Measurements from ENCODE around the gene CD300A. TPM values are rescaled to one million over a fixed set of nuclear protein-coding genes. Genes with fewer than 3 reads are reported as not detected.

The CD300A gene
- total and polyA plus RNA-seq, 12 donors: 1.6 to 26.6 (median 12.8) TPM

- Histone ChIP-seq H3K36me3 (replicated peaks in 1 of 2) (no peaks in the 10 kb centered on the region), H3K27ac (no peak overlapping the region), H3K27me3 (no peaks in the 10 kb centered on the region), H3K9me3 (replicated peaks in 1 of 3) (no peaks in the 10 kb centered on the region), H3K4me1 (replicated peaks in 1 of 2) (peaks cover 12 to 24% of the 10 kb centered on the region in 2 donors), H3K4me3 (no peak overlapping the region)
- no peak for DNase-seq
- intact Hi-C loops (cut with DNase I): loop anchor here (2.0 kb wide), 2 partner anchors 77 to 79 kb away; no protein-coding TSS in a partner anchor
- 27 to 41% (median 37%) methylated on average over 6 of the region's 6 CpGs for WGBS, 4 donors
- TF ChIP-seq POLR2A (IDR thresholded peaks at IDR 0.05): no peak
- peak in 2 of 6 experiments; percentile 5 to 13 for TF ChIP-seq CTCF (IDR thresholded peaks at IDR 0.05)
These were observed 8.6 kb upstream of the CD300A start for GRCh38 chr17:74457820-74458166.

GRCh38 chr17:74458835-74459234 is 7.6 kb upstream of the CD300A start:
- 62 to 92% (median 79%) methylated on average over 3 of the region's 3 CpGs for WGBS, 4 donors
- intact Hi-C loops (cut with DNase I): no loop called here
- no peak overlapping the region for H3K27ac ChIP-seq
- TF ChIP-seq POLR2A (IDR thresholded peaks at IDR 0.05): no peak
- no peak overlapping the region for H3K4me3 ChIP-seq
- no peak for DNase-seq
- no peaks in the 10 kb centered on the region for H3K27me3 ChIP-seq
- no peaks in the 10 kb centered on the region for H3K36me3 ChIP-seq (replicated peaks in 1 of 2)
- peaks cover 5 to 13% of the 10 kb centered on the region in 2 donors for H3K4me1 ChIP-seq (replicated peaks in 1 of 2)
- H3K9me3 ChIP-seq (replicated peaks in 1 of 3): no peaks in the 10 kb centered on the region

GRCh38 chr17:74459622-74460021 is 6.8 kb upstream of the CD300A start:
- peaks cover 2 to 8% of the 10 kb centered on the region in 2 donors for H3K4me1 ChIP-seq (replicated peaks in 1 of 2)
- H3K27ac ChIP-seq: no peak overlapping the region
- TF ChIP-seq POLR2A (IDR thresholded peaks at IDR 0.05) (no peak), CTCF (IDR thresholded peaks at IDR 0.05) (no peak)
- intact Hi-C loops (cut with DNase I): no loop called here
- no peaks in the 10 kb centered on the region for H3K9me3 ChIP-seq (replicated peaks in 1 of 3)
- H3K27me3 ChIP-seq: no peaks in the 10 kb centered on the region
- DNase-seq: no peak
- H3K36me3 ChIP-seq (replicated peaks in 1 of 2): no peaks in the 10 kb centered on the region
- WGBS, 4 donors: 58 to 78% (median 70%) methylated on average over 4 to 7 of the region's 7 CpGs
- no peak overlapping the region for H3K4me3 ChIP-seq

- H3K9me3 ChIP-seq (replicated peaks in 1 of 3): no peaks in the 10 kb centered on the region
- no peak for DNase-seq
- 40 to 100% (median 82%) methylated on average over 1 to 2 of the region's 2 CpGs for WGBS, 4 donors
- H3K27ac ChIP-seq: no peak overlapping the region
- peaks cover 0 to 3% of the 10 kb centered on the region in 2 donors for H3K4me1 ChIP-seq (replicated peaks in 1 of 2)
- no peaks in the 10 kb centered on the region for H3K27me3 ChIP-seq
- H3K4me3 ChIP-seq: no peak overlapping the region
- intact Hi-C loops (cut with DNase I): no loop called here
- H3K36me3 ChIP-seq (replicated peaks in 1 of 2): no peaks in the 10 kb centered on the region
- TF ChIP-seq POLR2A (IDR thresholded peaks at IDR 0.05) (no peak), CTCF (IDR thresholded peaks at IDR 0.05) (no peak)
These were observed 6.2 kb upstream of the CD300A start for GRCh38 chr17:74460241-74460640.

GRCh38 chr17:74460996-74461395 is 5.4 kb upstream of the CD300A start:
- WGBS, 4 donors: 84 to 88% (median 85%) methylated on average over 7 of the region's 7 CpGs

More at GRCh38 chr17:74460996-74461395, 5.4 kb upstream of the CD300A start:
- H3K4me3 ChIP-seq: no peak overlapping the region
- no peak for TF ChIP-seq CTCF (IDR thresholded peaks at IDR 0.05)
- TF ChIP-seq POLR2A (IDR thresholded peaks at IDR 0.05): no peak
- no peaks in the 10 kb centered on the region for H3K27me3 ChIP-seq
- no peak for DNase-seq
- peaks cover 0 to 3% of the 10 kb centered on the region in 2 donors for H3K4me1 ChIP-seq (replicated peaks in 1 of 2)
- intact Hi-C loops (cut with DNase I): no loop called here
- H3K36me3 ChIP-seq (replicated peaks in 1 of 2): no peaks in the 10 kb centered on the region
- H3K27ac ChIP-seq: no peak overlapping the region
- H3K9me3 ChIP-seq (replicated peaks in 1 of 3): no peaks in the 10 kb centered on the region

All from adrenal gland (tissue), 12 donors.